ENCODE results near the gene AHDC1.

GRCh38 chr1:27627061-27627460, 23.1 kb upstream of the AHDC1 start:
- TF ChIP-seq, protein P1, sequence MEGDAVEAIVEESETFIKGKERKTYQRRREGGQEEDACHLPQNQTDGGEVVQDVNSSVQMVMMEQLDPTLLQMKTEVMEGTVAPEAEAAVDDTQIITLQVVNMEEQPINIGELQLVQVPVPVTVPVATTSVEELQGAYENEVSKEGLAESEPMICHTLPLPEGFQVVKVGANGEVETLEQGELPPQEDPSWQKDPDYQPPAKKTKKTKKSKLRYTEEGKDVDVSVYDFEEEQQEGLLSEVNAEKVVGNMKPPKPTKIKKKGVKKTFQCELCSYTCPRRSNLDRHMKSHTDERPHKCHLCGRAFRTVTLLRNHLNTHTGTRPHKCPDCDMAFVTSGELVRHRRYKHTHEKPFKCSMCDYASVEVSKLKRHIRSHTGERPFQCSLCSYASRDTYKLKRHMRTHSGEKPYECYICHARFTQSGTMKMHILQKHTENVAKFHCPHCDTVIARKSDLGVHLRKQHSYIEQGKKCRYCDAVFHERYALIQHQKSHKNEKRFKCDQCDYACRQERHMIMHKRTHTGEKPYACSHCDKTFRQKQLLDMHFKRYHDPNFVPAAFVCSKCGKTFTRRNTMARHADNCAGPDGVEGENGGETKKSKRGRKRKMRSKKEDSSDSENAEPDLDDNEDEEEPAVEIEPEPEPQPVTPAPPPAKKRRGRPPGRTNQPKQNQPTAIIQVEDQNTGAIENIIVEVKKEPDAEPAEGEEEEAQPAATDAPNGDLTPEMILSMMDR (IDR thresholded peaks at IDR 0.05) = no peak
- TF ChIP-seq POLR2A (IDR thresholded peaks at IDR 0.05) = no peak
